ENCODE results near the gene BICRA. TPM values are rescaled to one million over a fixed set of nuclear protein-coding genes. Genes with fewer than 3 reads are reported as not detected.

BICRA gene
- total RNA-seq, 1 donor from 2014 or later, result 5.2 TPM

DNA sequence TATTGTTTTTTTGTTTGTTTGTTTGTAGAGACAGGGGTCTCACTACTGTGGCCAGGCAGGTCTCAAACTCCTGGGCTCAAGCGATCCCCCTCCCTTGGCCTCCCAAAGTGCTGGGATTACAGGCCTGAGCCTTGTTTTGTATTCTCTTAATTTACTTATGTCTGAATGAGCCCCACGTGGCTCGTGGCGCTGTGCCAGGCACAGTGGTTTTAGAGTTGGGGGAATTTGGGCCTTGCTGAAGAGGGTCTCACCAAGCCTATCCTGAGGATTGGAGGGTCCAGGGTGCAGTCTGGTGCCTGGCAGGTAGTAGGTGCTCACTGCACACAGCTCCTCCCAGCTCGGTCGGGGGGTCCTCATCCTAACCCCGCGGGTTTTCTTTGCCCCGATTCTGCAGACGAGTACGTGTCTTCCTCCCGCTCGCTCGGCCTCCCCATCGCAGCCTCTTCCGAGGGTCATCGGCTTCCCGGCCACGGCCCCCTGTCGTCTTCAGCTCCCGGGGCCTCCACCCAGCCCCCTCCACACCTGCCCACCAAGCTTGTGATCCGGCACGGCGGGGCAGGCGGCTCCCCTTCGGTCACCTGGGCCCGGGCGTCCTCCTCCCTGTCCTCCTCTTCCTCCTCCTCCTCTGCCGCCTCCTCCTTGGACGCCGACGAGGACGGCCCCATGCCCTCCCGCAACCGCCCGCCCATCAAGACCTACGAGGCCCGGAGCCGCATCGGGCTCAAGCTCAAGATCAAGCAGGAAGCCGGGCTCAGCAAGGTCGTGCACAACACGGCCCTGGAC lies 92.2 kb downstream of the BICRA start:
- Histone ChIP-seq H3K27ac (no peak overlapping the region), H3K27me3 (no peaks in the 10 kb centered on the region), H3K36me3 (peaks cover 0 to 39% of the 10 kb centered on the region in 2 donors), H3K4me1 (no peaks in the 10 kb centered on the region), H3K9me3 (no peaks in the 10 kb centered on the region), H3K4me3 (no peak overlapping the region)
- intact Hi-C loops (cut with DNase I), result loop anchor here (1.0 kb wide), 1 partner anchor 35 kb away; no protein-coding TSS in a partner anchor
- no peak for DNase-seq (ENCODE audit: extremely low spot score in 2 of 2)
- TF ChIP-seq POLR2AphosphoS5 (IDR thresholded peaks at IDR 0.05; ENCODE audit: insufficient read depth in 1 of 2, low read depth in 1 of 2) (no peak), POLR2A (IDR thresholded peaks at IDR 0.05) (no peak)
- TF ChIP-seq, protein P1, sequence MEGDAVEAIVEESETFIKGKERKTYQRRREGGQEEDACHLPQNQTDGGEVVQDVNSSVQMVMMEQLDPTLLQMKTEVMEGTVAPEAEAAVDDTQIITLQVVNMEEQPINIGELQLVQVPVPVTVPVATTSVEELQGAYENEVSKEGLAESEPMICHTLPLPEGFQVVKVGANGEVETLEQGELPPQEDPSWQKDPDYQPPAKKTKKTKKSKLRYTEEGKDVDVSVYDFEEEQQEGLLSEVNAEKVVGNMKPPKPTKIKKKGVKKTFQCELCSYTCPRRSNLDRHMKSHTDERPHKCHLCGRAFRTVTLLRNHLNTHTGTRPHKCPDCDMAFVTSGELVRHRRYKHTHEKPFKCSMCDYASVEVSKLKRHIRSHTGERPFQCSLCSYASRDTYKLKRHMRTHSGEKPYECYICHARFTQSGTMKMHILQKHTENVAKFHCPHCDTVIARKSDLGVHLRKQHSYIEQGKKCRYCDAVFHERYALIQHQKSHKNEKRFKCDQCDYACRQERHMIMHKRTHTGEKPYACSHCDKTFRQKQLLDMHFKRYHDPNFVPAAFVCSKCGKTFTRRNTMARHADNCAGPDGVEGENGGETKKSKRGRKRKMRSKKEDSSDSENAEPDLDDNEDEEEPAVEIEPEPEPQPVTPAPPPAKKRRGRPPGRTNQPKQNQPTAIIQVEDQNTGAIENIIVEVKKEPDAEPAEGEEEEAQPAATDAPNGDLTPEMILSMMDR (IDR thresholded peaks at IDR 0.05), result no peak

DNA sequence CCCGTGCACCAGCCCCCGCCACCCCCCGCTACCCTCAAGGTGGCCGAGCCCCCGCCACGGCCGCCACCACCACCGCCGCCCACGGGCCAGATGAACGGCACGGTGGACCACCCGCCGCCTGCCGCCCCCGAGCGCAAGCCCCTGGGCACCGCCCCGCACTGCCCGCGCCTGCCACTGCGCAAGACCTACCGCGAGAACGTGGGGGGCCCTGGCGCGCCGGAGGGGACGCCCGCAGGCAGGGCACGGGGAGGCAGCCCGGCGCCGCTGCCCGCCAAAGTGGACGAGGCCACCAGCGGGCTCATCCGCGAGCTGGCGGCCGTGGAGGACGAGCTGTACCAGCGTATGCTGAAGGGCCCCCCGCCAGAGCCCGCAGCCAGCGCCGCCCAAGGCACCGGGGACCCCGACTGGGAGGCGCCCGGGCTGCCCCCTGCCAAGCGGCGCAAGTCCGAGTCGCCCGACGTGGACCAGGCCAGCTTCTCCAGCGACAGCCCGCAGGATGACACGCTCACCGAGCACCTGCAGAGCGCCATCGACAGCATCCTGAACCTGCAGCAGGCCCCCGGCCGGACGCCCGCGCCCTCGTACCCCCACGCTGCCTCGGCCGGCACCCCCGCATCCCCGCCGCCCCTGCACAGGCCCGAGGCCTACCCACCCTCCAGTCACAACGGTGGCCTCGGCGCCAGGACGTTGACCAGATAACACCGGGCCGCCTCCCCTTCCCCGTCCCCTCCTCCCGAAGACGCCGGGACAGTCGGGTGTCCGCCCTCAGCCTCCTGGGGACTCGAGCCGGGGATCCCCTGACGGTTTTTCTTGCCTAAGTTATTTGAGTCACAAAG lies 93.0 kb downstream of the BICRA start:
- Histone ChIP-seq H3K27me3 (no peaks in the 10 kb centered on the region), H3K36me3 (peaks cover 0 to 39% of the 10 kb centered on the region in 2 donors), H3K4me3 (no peak overlapping the region), H3K9me3 (no peaks in the 10 kb centered on the region), H3K27ac (no peak overlapping the region), H3K4me1 (no peaks in the 10 kb centered on the region)
- DNase-seq (ENCODE audit: extremely low spot score in 2 of 2), result no peak
- intact Hi-C loops (cut with DNase I), result no loop called here
- TF ChIP-seq, protein P1 (IDR thresholded peaks at IDR 0.05), result no peak
- TF ChIP-seq POLR2A (IDR thresholded peaks at IDR 0.05) (no peak), POLR2AphosphoS5 (IDR thresholded peaks at IDR 0.05; ENCODE audit: insufficient read depth in 1 of 2, low read depth in 1 of 2) (no peak)

DNA sequence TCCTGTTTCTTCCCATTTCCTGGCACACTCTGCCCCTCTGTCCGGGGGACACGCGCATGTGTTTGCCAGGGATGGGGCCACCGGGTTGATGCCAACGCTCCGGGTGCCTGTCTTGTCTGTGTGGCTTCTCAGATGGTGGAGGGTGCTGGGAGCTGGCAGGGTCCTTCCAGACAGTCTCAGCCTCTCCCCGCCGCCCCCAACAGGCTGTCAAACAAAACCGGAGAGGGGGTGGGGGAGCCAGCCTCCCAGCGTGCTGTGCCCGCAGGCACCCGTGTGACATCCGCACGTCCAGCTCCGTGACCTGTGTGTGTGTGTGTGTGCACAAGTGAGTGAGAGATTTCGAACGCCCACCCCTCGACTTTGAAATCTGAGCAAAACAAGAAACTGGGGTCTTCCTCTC lies 93.7 kb downstream of the BICRA start:
- no peak for TF ChIP-seq POLR2A (IDR thresholded peaks at IDR 0.05)
- TF ChIP-seq, protein P1 (IDR thresholded peaks at IDR 0.05), result no peak
- TF ChIP-seq POLR2AphosphoS5 (IDR thresholded peaks at IDR 0.05; ENCODE audit: insufficient read depth in 1 of 2, low read depth in 1 of 2), result no peak
- H3K27me3 ChIP-seq, result no peaks in the 10 kb centered on the region
- no peaks in the 10 kb centered on the region for H3K4me1 ChIP-seq
- no peak overlapping the region for H3K27ac ChIP-seq
- H3K9me3 ChIP-seq, result no peaks in the 10 kb centered on the region
- H3K36me3 ChIP-seq, result peaks cover 0 to 39% of the 10 kb centered on the region in 2 donors
- intact Hi-C loops (cut with DNase I), result no loop called here
- DNase-seq (ENCODE audit: extremely low spot score in 2 of 2), result no peak
- H3K4me3 ChIP-seq, result no peak overlapping the region

DNA sequence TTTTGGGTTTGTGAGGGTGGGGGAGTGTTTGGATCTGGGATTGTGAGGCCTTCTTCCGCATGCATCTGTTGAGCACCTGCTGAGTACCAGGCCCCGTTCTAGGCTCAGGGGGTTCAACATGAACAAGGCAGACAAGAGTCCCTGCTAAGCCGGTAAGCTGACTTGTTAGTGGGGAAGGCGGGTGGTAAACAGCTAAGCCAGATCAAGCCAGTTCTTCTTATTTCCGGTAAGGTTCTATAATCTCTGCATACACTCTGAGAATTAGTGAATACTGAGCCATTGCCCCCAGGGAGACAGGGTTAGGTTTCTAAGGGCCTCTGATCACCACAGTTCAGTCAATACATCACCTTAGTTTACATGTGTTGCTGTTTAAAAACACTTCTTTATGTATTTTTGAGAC lies 94.4 kb downstream of the BICRA start:
- Histone ChIP-seq H3K4me3 (no peak overlapping the region), H3K36me3 (peaks cover 0 to 38% of the 10 kb centered on the region in 2 donors), H3K27ac (no peak overlapping the region), H3K4me1 (no peaks in the 10 kb centered on the region), H3K9me3 (no peaks in the 10 kb centered on the region), H3K27me3 (no peaks in the 10 kb centered on the region)
- TF ChIP-seq POLR2A (IDR thresholded peaks at IDR 0.05) (no peak), POLR2AphosphoS5 (IDR thresholded peaks at IDR 0.05; ENCODE audit: insufficient read depth in 1 of 2, low read depth in 1 of 2) (no peak)
- TF ChIP-seq, protein P1 (IDR thresholded peaks at IDR 0.05), result no peak
- intact Hi-C loops (cut with DNase I), result no loop called here
- no peak for DNase-seq (ENCODE audit: extremely low spot score in 2 of 2)

Measured in vagina (tissue), 2 donors.